ENCODE results near the gene QSOX1.

The QSOX1 gene

GRCh38 chr1:180152588-180152987, 2.1 kb upstream of the QSOX1 start:
- DNase-seq = no peak

DNA sequence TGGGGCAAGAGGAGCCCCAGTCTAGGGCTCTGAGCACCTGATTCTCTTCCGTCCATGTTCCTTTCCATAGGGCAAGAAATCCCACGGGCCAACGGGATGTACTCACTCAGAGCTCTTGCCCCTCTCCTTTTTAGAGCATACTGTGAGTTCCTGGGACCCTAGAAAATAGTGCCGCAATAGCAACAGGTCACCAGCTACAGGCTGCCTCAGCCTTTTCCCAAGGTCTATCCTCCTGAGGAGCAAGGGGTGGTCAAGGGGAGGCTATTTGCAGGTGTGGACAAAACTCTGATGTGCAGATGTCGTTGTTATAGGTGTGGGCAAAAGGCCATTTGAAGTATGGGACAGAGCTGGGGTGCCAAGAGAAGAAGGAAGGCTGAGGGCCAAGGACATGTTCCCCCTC, 1.6 kb upstream of the QSOX1 start:
- DNase-seq = no peak

DNA sequence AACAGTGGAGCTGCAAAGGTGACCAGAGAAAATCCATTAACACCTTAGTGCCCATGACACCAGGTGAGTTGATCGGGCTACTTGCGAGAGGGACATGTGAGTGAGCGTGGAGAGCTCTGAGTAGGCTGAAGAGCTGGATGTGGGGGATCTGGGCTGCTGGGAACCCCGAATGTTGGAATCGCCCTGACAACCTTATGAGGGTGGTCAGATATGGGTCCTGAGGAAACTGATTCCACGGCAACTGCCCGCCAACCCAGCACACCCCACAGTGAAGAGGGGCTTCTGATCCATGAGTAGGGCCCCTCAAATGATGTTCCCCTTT, 705 bp upstream of the QSOX1 start:
- DNase-seq = no peak

GRCh38 chr1:180155182-180155682, 563 bp downstream of the QSOX1 start:
- no peak for DNase-seq

- DNase-seq = no peak
Measured at GRCh38 chr1:180156201-180156600, 1.5 kb downstream of the QSOX1 start.

DNA sequence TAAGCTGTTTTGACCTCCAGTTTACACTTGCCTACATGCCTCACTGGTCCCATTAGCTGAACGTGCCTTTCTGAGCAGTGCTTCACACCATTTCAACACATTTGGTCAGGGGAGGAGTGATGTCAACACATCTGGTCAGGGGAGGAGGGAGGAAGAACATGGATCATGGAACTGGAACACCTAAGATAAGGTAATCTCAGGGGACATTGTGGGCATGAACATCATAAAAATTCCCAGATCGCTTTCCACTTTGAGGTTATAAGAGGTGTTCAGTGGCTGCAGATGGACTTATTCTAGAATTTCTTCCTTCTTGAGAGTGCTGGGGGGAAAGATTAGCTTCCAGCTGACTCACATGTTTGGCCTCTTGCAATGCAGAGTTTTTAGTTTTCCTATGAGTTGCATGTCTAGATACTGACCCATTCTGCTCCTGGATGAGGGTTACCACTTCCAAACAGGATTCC, 2.0 kb downstream of the QSOX1 start:
- no peak for DNase-seq

- DNase-seq = no peak
Measured at GRCh38 chr1:180157108-180157507, 2.4 kb downstream of the QSOX1 start.

DNA sequence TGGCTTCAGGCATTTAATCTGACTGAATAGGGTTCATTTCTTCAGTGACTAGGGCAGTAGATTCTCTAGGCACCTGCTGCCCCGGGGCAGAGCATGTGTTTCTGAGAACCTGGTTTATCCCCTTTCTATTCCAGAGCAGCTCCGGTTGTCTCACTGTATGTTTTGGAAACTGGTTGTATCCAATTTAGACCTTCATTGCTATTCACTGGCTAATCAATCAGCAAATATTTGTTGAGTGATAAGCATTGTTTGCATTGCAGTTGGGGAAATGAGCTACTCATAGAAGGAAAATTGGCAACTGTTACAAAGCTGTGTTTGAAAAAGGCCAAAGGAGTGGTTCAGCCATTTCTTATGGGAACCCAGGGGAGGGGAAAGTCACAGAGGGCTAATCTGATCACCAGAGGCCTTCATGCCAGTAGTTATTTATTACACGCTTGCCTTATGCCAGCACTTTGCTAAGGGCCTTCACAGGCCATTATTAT, 2.9 kb downstream of the QSOX1 start:
- no peak for DNase-seq

GRCh38 chr1:180158149-180159147, 3.8 kb downstream of the QSOX1 start:
- DNase-seq = no peak

GRCh38 chr1:180160357-180160756, 5.7 kb downstream of the QSOX1 start:
- no peak for DNase-seq

DNA sequence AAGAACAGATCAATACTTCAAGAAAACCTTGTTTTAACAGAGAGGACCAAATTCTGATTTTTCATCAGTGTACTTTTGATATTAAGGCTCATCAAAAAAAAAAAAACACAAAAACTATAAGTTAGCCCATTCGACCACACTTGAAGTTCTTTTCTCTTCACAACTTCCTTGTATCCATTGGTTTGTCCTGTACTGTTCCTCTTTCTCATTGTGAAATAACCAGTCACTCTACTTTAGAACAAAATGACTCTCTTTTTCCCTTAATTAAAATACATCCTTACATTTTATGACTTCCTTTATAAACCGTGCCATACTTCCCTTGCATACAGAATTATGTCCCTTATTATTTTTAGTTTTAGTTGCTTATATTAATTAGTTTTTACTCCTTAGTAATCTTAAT, 8.4 kb downstream of the QSOX1 start:
- DNase-seq = no peak

GRCh38 chr1:180165096-180165495, 10.4 kb downstream of the QSOX1 start:
- no peak for DNase-seq

DNA sequence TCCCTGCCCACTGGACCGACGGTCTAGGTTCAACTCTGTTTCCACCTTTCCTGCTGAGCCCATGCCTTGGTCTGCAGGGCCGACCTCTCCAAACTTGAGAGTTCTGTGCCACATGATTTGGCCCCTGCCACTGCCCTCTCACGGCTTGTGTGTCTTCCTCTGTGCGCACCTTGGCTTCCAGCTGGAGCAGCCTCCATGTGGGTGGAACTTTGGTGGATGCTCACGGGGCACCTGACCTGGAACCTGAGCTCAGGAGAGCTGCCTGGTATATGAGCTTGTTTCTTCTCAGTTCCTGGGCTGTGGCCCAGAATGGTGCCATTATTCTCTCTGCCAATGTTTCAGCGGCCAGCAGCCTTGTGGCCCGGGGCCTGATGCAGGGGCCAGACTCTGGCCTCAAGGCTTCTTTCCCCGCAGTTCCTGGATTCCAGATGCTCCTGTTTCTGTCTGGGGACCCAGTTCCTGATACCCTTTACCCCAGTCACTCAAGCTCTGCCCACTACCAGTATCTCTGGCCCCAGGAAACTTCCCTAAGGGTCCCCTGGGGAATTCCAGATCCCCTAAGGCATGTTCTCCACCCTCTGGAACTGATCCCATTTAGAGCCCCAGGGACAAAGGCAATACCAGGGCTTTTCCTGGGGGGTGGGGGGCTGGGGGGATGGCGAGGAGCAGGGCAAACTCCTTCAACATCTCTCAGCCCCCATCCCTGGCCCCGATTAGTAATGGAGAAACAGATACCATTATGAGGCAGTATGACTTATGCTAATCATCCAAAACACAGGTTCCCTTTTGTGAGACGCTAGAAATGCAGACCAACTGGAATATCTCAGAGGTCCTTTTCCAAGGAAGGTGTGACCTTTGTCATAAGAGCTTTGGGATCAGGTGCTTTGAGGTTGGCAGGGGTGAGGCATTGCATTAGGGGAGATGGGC, 11.1 kb downstream of the QSOX1 start:
- no peak for DNase-seq

GRCh38 chr1:180166436-180166800, 11.7 kb downstream of the QSOX1 start:
- DNase-seq = no peak

DNA sequence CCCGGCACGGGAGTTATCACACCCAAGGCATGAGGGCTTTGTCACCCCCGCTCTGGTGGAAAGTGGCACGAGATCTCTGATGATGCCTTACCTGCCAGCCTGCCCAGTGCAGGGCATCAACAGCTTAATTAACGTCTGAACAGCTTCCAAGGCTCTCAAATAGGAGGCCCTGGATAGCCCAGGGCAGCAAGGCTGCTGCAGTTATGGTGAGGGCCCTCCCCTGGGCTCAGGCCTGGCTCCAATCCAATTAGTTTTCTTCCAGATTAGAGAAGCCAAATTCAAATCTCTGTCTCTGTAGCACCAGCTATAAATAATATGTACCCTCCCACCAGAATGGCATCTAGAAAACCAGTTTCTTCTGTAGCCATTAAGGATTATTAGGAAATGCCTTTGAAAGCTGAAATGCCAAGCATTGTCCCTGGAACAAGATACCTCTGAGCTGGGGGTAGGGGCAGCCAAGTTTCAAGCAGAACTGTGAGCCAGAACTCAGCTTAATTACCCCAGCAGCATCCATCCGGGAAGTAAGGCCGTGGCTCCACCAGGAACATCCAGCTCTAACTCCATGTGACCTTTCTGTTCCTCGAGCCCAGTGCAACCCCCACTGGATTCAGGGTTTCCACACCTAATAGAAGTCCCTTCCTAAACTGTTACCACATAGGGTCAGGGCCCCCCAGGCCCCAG, 12.5 kb downstream of the QSOX1 start:
- no peak for DNase-seq

DNA sequence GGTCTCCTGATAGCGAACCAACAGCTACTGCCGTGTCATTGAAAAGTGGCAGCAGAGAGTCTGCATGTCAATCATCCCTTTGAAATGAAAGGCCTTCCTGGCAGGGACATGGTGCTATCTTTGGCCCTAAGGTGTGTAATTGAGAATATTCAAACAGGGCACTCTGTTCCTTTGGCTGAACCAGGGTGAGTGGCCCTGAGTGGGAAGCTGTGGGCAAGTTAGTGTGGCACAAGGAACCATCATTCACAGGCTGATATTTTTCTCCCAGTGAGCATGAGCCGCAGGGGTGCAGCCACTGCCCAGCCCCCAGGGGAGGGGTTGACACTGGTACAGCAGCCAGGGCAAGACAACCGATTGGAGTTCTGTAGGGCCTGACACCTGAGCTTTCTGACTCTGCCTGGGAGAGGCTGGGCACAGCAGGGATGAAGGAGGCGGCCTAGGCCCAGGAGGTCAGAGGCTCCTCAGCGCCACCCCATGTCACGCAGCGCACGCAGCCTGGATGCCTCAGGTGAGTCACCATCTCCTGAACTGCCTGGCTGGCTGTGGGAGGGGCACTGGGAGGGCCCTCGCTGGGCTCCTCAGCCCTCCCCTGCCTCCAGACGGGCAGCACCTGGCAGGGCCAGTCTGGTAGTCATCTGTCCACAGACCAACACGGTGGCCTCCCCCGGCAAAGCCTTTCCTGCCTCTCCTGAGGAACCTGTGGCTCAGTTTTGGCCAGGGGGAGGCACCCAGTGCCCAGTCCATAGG, 13.2 kb downstream of the QSOX1 start:
- no peak for DNase-seq

DNA sequence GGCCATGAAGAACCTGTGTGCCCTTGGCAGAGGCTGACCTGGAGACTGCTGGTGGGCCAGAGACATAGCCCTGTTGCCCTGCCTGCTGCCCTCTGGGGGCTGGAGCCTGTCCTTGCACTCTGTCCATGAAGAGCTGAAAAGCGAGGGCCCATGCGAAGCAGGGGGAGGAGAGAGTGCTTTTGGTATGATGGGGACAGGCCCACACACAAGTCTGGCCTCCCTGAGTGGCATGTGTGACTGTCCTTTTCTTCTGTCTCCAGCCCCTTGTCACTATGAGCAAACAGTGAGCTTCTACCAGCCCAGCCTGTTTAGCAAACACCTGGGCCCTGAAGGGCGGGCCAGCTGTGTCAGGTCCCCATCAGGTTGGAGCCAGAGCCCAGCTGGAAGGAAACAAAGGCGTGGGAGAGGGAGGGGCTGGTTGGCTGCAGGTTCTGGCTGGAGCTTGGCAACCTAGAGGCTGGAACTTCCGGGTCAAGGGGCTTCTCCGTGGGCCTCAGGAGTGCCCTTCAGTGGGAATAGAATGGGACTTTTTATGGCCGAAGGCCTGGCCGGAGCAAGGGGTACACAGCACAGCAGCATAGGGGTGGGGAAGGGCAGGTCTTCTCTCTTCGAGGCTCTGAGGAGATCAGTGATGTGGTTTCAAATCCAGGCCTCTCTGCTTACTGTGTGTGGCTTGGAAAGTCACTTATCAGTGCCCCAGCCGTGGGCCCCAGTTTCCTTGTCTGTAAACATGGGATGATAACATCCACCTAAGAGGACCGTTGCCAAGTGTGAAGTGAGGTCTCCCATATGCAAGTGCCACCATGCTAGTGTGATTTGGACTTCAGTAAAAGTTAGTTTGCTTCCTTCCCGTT, 14.3 kb downstream of the QSOX1 start:
- no peak for DNase-seq

- no peak for DNase-seq
Measured at GRCh38 chr1:180169640-180170195, 15.0 kb downstream of the QSOX1 start.

GRCh38 chr1:180170546-180171151, 16.0 kb downstream of the QSOX1 start:
- DNase-seq = no peak

GRCh38 chr1:180171691-180172090, 17.0 kb downstream of the QSOX1 start:
- no peak for DNase-seq
